ENCODE data around the gene KCNQ1.

The KCNQ1 gene

DNA sequence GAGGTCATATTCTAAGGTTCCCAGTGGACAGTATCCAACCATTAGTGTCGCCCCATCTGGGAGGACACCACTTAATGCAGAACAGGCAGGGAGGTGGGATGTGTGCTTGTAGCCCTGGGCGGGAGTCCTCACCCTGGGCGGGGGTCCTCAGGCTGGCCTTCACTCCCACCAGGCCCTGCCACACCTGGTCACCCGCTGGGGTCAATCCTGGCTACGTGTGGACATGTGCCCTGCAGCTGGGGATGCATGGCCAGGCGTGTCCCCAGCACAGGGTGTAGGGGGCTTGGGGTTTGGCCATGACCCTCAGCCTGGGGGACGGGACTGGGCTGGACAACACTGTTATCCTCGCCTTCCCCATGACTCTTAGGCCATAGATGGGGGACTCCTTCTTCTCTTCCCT is 19.3 kb upstream of the KCNQ1 start:
- no peak for DNase-seq (ENCODE audit: low read depth)

GRCh38 chr11:2426221-2426620 is 18.6 kb upstream of the KCNQ1 start:
- no peak for DNase-seq (ENCODE audit: low read depth)

- no peak for DNase-seq (ENCODE audit: low read depth)
Observed at GRCh38 chr11:2426826-2427521, 17.8 kb upstream of the KCNQ1 start.

DNA sequence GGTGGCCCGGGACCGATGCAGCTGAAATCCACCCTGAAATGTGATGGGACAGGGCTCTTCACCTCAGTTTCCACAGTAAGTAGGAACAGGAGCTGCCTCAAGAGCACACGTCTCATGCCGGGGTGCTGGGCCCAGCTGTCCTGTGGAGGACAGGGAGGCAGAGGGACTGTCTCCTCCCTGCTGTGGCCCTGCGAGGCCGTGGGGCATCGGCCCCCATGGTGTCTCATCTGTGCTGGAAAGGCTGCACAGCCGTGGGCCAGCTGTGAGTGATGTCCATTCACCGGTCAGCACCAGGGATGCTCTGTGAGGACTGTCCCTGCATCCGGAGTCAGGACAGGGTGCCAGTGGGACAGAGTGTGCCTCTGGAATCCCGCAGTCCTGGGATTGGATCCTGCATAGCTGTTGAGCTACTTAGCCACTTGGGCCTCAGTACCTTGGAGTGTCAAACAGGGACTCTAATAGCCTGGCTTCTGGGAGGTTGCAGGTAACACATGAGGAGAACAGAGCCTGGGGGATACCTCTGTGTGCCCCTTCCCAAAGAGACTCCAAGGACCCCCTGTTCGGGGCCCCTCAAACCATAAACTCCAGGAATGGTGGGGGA is 17.0 kb upstream of the KCNQ1 start:
- no peak for DNase-seq (ENCODE audit: low read depth)

GRCh38 chr11:2428322-2428795 is 16.4 kb upstream of the KCNQ1 start:
- DNase-seq (ENCODE audit: low read depth) = peak; percentile 79

DNA sequence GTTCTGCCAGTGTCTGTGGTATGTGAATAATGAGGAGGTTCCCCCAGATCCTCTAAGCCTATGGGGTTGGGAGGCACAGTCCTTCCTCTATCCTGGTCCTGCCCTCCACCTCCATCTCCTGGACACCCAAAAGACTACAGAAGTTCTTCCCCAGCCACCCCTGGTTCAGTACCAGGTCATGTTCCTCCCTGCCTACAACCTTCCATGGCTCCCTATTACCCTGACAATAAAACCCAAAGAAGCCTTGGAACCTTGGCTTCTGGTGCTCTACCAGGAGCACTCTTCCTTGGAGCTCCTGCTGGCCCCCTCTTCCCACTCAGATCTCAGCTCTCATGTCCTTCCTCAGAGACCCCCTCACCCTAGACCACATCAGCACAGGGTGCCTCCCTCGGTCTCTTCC is 13.4 kb upstream of the KCNQ1 start:
- no peak for DNase-seq (ENCODE audit: low read depth)

- DNase-seq (ENCODE audit: low read depth) = no peak
Observed at GRCh38 chr11:2432171-2432621, 12.6 kb upstream of the KCNQ1 start.

DNA sequence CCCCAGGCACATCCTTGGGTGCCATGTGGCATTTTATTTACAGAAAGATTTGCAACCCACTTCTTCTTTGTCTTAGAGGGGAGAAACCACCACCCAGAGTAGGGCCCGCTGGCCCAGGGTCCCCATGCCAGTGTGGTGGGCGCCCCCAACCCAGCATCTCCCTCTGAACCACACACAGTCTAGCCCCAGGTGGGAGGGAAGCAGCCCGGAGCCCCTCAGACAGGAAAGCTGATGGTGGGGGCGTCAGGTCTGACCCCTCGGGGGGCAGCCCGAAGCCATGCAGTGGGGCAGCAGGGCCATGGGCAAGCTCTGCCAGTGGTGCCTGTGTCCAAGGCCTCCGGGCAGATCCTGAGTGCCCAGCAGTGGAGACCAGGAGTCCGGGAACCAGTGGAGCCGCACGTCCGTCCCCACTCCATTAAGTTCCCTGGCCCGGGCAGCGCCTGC is 12.2 kb upstream of the KCNQ1 start:
- no peak for DNase-seq (ENCODE audit: low read depth)

DNA sequence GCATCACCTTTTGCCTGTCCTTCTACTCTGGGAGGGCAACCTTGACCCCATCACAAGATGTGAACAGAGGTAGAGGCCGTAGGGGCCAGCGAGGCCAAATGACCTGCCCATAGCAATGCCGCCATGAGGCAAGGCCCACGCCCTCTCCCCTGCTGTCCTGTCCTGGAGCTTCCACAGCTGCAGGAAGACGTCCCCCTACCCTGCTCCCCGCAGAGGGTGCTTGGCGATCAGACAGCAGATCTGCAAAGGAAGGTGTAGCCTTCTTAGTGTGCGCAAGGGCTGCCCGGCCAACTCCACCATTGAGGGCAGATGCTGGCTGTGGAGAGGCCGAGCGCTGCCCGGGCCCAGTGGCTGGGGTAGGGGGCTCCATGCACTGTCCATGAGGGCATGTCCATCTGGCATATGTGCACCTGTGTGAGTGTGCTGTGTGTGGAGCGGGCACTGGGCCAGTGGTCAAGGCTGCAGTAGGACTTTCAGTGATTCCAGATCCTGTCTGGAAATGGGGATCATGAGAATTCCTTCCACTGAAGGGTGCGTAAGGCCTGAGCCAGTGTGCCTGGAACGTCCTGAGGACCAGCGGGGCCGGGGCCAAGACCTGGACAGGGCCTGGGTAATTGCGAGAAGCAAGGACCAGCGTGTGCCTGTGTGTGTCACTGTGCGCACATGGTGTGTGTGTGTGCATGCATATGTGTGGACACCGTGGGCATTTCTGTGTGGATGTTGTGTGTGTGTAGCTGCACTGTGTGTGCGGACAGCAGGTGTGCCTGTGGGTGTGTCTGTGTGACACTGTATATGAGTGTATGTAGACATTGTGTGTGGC is 11.5 kb upstream of the KCNQ1 start:
- DNase-seq (ENCODE audit: low read depth) = no peak

DNA sequence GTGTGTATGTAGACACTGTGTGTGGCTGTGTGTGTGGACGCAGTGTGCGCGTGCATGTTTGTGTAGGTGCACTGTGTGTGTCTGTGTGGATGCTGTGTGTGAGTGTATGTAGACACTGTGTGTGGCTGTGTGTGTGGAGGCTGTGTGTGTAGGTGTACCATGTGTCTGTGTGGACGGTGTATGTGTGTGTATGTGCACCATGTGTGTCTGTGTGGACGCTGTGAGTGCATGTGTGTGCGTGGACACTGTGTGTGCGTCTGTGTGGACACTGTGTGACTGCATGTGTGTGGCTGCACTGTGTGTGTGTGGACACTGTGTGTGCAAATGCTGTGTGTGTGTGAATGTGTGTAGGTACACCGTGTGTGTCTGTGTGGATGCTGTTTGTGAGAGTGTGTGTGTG is 10.8 kb upstream of the KCNQ1 start:
- DNase-seq (ENCODE audit: low read depth) = no peak

- no peak for DNase-seq (ENCODE audit: low read depth)
Observed at GRCh38 chr11:2434506-2435255, 10.1 kb upstream of the KCNQ1 start.

DNA sequence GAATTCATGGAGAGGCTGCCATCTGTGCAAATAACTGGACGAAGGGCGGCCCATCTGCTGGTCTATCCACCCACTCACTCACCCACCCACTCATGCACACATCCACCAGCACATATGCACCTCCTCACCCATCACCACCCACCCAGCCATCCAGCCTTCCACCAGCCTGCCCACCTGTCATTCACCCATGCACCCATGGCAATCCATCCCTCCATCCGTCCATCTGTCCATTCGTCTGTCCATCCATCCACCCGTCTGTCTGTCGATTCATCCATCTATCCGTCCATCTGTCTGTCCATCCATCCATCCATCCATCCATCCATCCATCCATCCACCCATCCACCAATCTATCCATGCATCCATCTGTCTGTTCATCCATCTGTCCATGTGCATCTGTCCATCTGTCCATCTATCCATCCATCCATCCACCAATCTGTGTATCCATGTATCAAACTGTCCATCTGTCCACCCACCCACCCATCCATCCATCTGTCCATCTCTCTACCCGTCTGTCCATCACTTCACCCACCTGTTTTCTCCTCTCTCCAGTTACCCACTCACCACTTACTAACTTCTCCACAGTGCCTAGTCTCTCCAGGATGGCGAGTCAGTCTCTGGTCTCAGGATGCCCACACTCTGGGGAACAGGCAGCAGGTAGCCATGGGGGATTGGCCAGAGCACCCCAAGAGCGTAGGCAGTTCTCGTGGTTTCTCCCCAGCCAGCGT is 9.4 kb upstream of the KCNQ1 start:
- no peak for DNase-seq (ENCODE audit: low read depth)

DNA sequence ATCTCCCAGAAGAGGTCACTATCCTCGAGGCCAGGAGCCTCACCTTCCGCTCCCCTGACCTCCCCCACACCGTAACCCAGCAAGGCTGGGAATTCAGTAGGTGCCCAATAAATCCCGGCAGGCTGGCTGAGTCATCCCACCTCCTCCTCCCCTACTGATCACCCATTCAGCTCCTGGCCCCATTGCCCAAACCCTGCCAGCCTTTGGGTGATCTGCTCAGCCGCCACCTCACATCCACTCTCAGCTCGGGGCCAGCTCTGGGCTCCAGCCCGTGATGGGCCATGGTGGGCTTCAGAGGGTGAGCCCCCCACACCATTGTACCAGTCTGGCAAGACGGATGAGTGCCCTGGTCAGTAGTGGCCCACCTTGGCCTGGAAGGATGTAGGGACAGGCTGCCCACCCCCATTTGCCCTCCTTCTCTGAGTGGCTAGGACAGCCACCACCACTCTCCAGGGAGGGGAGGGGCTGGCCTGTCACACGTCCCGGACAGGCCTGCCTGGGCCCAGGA is 8.7 kb upstream of the KCNQ1 start:
- DNase-seq (ENCODE audit: low read depth) = no peak

- no peak for DNase-seq (ENCODE audit: low read depth)
Observed at GRCh38 chr11:2436521-2437031, 8.2 kb upstream of the KCNQ1 start.

GRCh38 chr11:2437516-2437915 is 7.3 kb upstream of the KCNQ1 start:
- DNase-seq (ENCODE audit: low read depth) = no peak

- DNase-seq (ENCODE audit: low read depth) = no peak
Observed at GRCh38 chr11:2439820-2440219, 5.0 kb upstream of the KCNQ1 start.

- DNase-seq (ENCODE audit: low read depth) = no peak
Observed at GRCh38 chr11:2440646-2441045, 4.2 kb upstream of the KCNQ1 start.

GRCh38 chr11:2441171-2441570 is 3.6 kb upstream of the KCNQ1 start:
- DNase-seq (ENCODE audit: low read depth) = no peak

DNA sequence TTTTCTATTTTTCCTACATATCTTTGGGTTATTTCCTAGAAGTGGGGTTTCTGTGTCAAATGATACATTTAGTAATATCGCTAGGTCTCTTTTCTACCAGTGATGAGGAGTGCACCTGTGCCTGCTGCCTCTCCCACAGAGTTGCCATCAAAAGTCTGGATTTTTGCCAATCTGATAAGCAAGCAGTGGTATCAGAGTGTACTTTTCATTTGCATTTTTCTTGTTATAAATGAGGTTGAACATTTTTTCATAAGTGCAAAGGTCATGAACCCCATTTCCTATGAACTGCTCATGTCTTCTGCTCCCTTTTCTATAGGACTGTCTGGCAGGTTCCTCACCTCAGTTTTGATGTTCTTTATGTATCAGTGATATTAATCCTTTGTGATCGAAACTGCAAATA is 2.2 kb upstream of the KCNQ1 start:
- DNase-seq (ENCODE audit: low read depth) = no peak

DNA sequence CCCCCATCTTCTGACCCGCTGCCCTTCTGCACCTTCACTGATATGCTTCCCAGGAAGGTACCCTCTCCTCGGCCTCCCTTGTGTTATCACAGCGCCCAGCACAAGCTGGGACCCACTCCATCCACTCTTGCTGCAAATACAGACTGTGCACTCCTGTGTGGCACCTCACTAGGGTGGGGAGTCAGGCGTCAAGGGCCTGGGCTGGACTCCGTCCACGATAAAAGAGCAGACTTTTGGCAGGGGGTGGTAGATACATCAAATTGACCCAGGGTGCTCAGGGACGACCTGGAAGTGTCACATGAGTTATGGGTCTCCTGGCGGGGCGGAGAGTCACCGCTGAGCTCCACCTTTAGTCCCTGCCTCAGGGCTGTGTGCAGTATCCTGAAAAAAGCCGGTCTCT is 1.4 kb upstream of the KCNQ1 start:
- DNase-seq (ENCODE audit: low read depth) = no peak
